Activated CD4-positive, CD25-positive, alpha-beta regulatory T cell (primary cell): ENCODE data around the gene CAMTA1.

Source experiments
- DNase-seq, 4 experiments: peaks; one replicate each; lab custom pipeline; 2025; lab: John Stamatoyannopoulos, UW

The CAMTA1 gene

GRCh38 chr1:7640920-7641585 is 855.8 kb downstream of the CAMTA1 start:
- no peak for DNase-seq

DNA sequence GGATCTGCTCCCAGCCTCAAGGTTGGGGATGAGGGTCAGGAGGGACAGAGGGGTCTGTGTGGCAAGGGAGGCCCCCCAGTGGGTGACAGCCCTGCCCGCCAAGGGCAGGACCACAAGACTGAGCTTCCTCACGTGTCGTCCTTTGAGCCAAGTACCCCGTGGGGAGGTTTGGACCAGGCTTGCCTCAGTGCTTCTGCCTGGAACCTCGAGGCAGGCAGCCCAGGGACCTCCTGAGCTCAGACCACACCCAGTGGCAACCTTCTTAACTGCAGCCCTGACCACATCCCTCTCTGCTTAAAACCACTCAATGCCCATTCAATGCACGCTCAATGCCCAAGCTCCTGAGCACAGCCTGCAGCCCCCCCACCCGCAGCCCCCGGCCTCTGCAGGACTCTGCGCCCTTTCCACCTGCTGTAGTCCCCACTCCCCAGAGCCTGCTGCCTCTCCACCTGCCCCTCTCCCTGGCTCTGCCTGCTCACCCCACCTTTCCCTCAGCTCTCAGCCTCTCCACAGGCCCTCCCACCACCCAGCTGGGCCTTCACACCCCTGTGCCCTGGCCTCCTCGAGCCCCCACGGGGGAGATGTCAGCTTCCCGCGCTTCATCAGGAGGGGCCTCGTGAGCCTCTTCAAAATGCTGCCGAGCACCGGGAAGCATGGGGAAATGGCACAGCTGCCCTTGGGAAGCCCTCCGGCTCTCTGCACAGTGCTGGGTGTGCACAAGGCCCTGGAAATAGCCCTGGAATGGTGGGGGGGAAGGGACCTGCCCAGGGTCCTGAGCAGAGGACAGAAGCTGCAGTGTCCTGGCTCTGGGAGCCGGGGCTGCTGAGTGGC is 856.5 kb downstream of the CAMTA1 start:
- DNase-seq = no peak

GRCh38 chr1:7642418-7642704 is 857.1 kb downstream of the CAMTA1 start:
- DNase-seq = no peak

DNA sequence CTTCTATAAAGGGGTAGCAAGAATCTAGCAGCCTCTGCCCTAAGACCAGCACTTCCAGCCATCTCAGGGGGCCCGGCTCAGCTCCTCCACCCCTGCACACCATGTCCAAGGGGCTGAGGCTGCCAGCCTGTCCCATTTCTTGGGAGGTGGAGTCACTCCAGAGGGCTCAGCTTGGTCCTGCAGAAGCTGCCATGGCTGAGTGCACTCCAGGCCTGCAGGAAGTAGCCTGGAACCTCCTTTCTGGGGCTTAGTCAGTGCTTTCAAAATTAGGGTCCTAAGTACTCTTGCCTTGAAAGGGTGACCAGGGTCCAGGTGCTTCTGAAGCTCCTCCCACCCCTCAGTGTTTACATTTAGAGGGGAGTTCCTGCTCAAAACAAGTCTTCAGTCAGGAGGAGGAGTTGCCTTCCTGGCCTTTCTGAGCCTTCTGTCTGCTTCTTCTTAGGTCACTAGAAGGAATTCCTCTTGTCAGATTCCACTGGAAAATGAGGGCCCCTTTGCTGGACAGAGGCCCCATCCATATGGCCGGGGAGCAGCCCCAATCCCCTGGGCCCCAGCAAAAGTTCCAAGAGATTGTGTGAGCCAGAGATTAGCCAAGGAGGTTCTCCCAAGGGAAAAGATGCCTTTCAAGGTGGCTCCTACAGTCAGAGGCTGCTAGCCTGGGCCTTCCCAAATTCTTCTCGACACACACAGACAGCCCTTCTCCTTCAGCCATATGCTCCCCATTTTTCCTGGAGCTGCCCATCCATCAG is 857.7 kb downstream of the CAMTA1 start:
- no peak for DNase-seq

DNA sequence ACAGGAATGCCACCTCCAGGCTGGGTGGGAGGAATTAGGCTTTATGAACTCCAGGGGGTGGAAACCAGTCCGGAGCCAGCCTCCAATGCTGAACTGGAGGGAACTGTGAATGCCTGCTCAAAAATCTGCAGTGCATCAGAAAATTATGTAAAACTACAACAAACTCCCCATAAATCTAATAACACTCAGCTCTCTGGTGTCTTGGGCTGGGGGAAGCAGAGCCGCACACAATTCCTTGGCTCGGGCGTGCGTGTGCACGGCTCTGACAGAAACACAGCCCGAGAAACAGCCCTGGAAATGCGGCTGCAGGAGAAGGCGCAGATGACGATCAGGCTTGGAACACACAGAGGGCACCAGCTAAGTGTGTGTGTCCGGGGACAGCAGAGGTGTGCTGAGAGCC is 858.3 kb downstream of the CAMTA1 start:
- no peak for DNase-seq

- DNase-seq = no peak
Observed at GRCh38 chr1:7644086-7644485, 858.8 kb downstream of the CAMTA1 start.

DNA sequence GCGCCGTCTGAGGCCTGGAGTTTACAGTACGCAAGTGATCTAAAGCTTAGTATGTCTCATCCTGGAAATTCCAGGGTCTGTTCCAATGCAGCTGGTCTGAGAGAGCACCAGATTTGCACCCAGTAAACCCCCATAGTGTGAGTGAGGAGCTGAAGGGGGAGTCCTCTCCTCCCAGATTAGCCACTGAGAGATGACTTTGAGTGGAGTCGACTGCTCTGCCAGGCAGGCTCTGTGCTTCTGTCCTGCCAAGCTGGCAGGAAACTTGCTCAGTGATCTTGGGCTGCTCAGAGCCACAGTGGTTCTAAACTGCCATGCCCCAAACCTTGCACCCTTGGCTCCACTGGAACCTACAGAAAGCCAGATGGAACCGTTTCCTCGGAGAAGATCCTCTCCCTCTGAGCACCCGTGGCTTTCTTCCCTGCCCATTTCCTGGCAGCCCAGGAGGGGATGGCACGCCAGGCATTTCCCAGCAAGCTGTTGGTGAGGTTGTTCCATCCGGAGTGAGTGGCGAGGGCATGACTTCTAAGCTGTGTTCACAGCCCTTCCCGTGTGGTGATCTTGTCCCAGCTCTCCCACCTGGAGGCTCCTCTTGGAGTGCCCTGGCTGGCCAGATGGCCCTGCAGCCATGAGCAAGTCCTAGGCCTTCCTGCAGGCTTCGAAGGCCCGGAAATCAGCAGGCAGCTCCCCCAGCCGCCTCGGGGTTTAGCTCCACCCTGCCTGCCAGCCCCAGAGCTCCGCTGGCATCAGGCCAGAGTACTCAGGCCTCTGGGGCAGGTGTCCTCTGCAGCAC is 859.9 kb downstream of the CAMTA1 start:
- DNase-seq = no peak

DNA sequence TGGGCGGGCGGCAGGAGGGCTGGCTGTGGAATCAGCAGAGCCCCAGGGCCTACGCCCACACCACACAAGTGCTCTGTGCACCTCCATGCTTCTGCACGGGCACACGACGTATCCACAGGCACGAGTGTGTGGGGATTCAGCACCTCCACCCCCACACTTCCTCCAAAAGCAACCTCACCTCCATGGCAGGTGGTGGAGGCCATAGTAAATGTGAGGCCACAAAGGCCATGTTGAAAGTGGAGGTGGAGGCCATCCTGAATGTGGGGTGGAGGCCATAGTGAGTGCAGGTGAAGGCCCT is 860.4 kb downstream of the CAMTA1 start:
- DNase-seq = no peak

DNA sequence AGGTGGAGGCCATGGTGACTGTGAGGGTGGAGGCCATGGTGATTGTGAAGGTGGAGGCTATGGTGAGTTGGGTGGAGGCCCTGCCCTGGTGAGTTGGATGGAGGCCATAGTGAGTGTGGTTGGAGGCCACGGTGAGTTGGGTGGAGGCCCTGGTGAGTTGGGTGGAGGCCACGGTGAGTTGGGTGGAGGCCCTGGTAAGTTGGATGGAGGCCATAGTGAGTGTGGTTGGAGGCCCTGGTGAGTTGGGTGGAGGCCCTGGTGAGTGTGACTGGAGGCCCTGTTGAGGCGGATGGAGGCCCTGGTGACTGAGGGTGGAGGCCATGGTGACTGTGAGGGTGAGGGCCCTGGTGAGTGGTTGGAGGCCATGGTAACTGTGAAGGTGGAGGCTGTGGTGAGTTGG is 860.9 kb downstream of the CAMTA1 start:
- DNase-seq = no peak

GRCh38 chr1:7646981-7647901 is 862.0 kb downstream of the CAMTA1 start:
- peak; percentile 45 to 62 (median 49) for DNase-seq

GRCh38 chr1:7648761-7649384 is 863.6 kb downstream of the CAMTA1 start:
- DNase-seq = no peak

- no peak for DNase-seq
Observed at GRCh38 chr1:7650801-7651200, 865.5 kb downstream of the CAMTA1 start.

DNA sequence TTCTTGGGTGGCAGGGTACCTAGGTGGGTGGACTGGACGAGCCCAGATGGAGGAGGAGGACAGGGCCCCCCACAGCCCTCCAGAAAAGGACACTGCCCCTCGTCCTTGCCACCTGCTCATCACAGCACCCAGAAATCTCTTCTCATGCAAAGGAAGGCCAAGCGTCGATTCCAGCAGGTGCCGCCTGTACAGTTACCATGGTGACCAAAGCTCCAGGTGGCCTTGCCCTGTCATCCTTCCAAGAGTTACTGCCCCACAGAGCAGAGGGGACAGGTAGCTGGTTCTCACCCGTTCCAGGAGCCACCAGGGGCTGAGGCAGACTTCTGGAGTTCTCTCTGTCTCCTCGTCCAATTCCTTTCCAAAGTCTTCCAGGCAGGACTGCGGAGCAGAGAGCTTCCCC is 865.9 kb downstream of the CAMTA1 start:
- no peak for DNase-seq

GRCh38 chr1:7652061-7652460 is 866.8 kb downstream of the CAMTA1 start:
- DNase-seq = no peak

- DNase-seq = no peak
Observed at GRCh38 chr1:7652515-7653098, 867.4 kb downstream of the CAMTA1 start.

DNA sequence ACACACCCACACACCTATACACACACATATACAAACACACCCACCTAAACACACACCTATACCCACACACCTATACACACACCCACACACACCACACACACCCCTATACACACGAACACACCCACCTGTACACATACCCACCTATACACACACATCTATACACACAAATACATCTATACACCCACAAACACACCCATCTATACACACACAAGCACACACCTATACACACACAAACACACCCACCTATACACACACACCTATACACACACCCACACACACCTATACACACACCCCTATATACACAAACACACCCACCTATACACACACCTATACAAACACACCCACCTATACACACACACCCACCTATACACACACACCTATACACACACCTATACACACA is 869.5 kb downstream of the CAMTA1 start:
- no peak for DNase-seq

GRCh38 chr1:7655354-7655753 is 870.1 kb downstream of the CAMTA1 start:
- DNase-seq = no peak

GRCh38 chr1:7656557-7657215 is 871.4 kb downstream of the CAMTA1 start:
- DNase-seq = no peak

GRCh38 chr1:7657287-7658016 is 872.2 kb downstream of the CAMTA1 start:
- no peak for DNase-seq
